Activated CD4-positive, alpha-beta T cell treated with anti-CD3 and anti-CD28 coated beads for 24 hours (primary cell): Measurements from ENCODE around the gene CTSZ.

Experiments
- DNase-seq, 2 donors: peaks; one replicate each; pipeline ENCODE4 v3.0.0-alpha.2; 2020; ENCODE audit warnings: low read depth in 2 of 2

Gene CTSZ

GRCh38 chr20:59031564-59032022, 24.5 kb upstream of the CTSZ start:
- DNase-seq, result no peak

GRCh38 chr20:59030911-59031563, 24.0 kb upstream of the CTSZ start:
- DNase-seq, result no peak

- DNase-seq, result no peak
Observed at GRCh38 chr20:59028812-59029211, 21.8 kb upstream of the CTSZ start.

- no peak for DNase-seq
Observed at GRCh38 chr20:59027741-59028320, 20.8 kb upstream of the CTSZ start.

DNA sequence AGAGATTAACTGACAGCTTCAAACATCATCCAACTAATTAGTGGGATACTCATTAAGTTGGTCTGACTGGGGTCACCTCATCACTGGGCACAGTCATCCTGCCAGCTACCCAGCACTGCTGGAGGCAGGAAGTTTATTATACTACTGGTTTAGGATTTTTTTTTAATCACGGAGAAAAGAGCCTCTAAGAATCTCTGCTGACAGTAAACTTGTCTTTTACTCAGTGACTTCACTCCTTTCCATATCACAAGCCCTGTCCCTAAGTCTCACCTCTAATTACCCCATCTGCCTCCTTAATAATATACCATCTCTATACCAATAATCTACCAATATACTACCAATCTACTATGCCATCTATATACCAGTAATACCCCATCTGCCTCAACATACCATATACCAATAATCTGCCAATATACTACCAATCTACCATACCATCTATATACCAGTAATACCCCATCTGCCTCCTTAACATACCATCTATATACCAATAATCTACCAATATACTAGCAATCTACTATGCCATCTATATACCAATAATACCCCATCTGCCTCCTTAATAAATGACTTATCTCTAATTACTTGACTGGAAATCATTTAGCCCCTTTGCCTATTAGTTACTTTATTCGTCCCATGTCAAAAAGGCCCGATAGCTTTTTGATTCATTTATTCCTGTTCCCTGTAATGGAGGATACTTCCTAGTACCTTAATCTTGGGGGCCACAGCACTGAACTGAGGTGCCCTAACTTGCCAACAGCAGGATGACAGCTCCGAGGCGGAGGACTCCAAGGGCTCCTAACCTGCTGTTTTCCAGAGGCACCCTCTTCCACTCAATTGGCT, 20.1 kb upstream of the CTSZ start:
- no peak for DNase-seq

- DNase-seq, result no peak
Observed at GRCh38 chr20:59025511-59025910, 18.5 kb upstream of the CTSZ start.

DNA sequence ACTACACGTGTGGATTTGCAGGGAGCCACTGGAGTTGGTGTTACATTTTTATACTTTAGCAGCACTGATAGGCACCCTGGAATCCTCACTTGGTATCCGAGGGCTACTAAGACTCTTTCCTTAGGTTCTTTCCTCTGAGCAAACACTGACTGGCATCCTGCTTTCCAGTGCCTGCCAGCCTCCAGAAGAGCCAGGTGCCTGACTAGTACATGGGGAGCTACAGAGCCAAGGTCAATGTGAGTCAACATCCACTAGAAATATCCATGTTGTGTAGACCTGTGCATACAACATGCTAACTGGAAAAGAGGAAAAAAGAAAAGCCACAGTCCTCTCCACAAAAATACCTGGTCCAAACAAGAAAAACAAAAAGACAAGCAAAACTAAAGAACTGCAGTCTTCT, 18.0 kb upstream of the CTSZ start:
- DNase-seq, result no peak

GRCh38 chr20:59024111-59024530, 17.1 kb upstream of the CTSZ start:
- DNase-seq, result no peak

GRCh38 chr20:59023616-59024015, 16.6 kb upstream of the CTSZ start:
- no peak for DNase-seq

GRCh38 chr20:59022754-59023153, 15.7 kb upstream of the CTSZ start:
- no peak for DNase-seq

DNA sequence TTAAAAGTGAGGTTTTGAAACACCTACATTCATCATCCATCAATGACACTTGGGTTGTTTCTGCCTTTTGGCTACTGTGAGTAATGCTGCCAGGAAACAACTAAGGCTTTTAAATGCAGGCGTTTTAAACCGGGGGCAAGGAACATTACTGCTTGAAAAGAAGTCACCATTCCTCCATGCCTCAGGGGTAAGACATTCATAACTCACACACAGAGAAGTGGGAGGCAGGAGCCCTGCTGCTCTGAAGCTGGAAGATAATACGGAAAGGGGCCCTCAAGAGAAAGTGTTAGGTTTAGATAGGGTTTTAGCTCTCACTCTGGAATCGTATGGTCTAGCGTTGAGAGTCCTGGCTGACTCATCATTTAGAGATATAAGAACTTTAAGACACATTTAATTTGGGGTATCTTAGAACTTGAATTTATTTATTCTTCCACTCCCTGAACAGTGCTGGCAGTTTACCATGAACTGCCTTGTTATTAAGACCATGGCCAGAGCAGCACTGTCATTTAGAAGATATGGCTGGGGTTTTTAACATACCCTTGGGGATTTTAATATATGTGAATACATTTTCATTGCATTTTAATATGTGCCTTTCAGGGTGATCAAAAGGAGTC, 14.0 kb upstream of the CTSZ start:
- DNase-seq, result no peak

GRCh38 chr20:59019217-59019616, 12.2 kb upstream of the CTSZ start, which contains the start of gene TUBB1:
Gene TUBB1 (plus strand): TSS chr20:59019429. CDS start chr20:59019523, 94 bp downstream.
- no peak for DNase-seq

DNA sequence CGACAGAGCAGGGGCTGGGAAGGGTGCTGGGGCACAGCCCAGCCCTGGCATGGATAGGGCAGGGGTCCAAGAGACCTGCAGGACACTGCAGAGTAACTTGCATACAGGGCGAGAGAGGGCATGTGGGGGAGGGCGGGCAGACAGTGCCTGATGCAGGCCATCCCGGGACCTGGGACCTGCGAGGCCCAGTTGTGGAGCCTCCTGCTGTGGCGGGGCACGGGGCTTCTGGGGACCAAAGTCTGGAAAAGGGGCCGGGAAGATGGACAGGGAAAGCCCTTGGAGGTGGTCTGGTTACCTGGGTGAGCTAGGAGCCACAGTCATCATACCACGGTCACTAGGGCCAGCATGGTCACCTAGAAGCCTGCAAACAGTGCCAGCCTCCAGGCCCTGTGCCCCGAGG, 11.8 kb upstream of the CTSZ start:
- no peak for DNase-seq

- no peak for DNase-seq
Observed at GRCh38 chr20:59017493-59018231, 10.6 kb upstream of the CTSZ start.

DNA sequence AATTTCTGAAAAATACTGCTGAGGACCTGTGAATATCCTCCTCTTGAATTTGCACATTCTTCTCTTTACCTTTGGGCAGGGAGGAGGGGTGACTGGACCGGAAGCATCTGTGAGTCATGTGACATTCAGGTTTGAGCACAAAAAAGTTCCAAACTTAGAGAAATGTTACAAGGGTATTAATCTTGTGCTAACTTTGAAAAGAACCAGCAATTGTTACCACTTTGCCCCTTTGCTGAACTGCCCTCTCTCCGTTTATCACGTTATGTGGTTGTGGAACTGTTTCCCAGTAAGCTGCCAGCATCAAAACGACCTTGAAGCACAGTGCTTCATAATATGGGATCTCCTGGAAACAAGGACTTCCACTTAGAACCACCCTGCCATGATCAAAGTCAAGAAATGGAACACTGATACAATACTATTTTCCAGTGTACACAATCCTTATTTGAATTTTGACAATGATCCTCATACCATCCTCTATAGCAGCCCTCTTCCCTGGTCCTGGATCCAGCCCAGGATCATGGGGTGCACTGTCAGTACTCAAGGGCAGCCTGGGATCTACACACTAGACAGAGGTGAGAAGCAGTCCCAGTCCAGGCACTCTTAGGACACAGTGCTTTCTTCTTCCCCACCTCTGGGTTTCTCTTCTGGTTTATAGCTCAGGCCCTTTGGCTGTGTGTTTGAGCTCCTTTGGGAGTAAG, 9.9 kb upstream of the CTSZ start:
- no peak for DNase-seq

DNA sequence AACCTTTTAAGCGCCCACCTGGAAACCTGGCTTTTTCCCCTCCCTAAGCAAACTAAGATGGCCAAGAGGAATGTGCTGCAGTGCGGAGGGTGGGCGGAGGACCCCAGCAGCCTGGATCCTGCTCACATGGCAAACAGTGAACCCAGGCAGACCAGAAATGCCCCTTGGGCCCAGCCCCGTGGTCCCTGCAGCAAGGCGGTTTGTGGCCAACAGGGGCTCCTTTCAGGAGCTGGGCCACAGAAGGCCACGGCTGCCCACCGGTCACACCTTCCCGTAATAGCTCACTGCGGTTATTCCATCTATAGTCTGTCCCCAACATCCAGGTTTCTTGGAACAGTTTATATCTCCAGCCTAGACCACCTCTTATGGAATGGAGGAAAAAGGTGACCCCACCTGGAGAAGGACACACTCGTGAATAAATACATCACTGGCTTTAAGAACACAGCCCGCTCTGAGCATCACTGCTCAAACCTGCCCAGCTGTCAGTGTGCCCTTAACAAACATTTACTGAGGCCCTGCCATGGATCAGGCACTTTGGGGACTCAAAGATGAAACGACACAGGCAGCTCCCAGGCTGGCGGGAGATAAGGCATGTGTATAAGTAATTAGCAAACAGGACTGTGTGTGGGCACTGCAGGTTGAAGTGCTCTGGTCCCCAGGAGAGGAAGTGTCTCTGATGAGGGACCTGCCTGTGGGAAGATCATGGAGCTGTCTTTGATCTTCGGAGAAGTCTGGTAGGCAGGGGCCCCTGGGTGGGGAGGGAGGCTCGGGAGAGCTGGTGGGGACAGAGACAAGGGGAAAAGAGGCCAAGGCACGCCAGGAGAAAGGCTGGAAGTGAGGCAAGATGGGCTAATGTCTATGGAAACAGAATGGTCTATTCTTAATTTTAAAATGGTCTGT, 9.0 kb upstream of the CTSZ start:
- DNase-seq, result no peak

DNA sequence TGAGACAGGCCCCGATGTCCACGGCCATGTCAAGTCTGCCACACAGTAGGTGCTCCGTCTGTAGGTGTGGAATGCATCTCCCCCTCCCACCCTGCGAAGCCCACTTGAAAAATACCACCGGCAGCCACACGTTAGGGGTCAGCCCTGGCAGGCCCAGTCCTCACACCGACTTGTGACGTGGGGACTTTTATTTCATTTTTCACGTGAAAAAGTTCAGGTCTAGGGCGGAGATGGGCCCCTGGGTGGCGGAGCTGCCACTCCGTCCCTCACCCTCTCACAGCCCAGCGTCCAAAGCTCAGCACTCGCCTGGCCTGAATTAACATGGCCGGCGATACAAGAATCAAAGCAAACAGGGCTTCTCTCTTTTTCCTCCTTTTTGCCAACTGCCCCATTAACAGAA, 8.4 kb upstream of the CTSZ start:
- no peak for DNase-seq

GRCh38 chr20:59014680-59015389, 7.8 kb upstream of the CTSZ start:
- DNase-seq, result no peak

DNA sequence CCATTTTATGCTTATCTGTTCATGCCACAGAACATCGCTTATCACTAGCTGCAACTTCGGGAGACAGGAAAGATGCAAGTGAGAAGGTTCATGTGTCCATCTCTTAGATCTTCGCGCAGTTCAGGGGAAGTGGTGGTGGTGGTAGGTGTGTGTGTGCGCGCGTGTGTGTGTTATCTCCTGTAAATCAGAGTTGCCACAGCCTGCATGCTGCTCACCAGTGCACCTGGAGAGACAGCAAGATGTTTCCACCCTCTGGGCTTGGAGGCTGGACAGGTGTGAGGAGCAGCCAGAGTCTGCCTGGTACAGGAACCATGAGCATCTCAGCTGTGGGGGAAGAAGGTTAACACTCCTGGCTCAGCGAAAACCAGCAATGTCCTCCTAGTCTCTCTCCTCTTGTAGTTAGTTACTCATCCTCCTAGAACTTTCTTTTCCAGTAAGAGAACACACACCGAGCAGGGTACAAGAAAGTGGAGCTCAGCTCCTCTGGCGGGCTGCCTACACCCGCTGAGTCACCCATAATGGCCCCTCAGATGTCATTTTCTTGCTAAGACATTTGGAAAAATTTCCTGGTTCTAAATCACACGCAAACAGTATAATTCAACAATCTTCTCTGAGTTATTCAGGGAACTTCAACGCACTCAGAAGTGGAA, 7.0 kb upstream of the CTSZ start:
- DNase-seq, result no peak
